Loucy (cell line): ENCODE data around the gene MSANTD1.

ENCODE experiments used
- EZH2phosphoT487 ChIP-seq: fragments of 200-600 bp; IDR thresholded peaks from 2 replicates; pipeline ENCODE4 v1.6.1; 2018; ENCODE audit warnings: antibody characterized with exemption, mild to moderate bottlenecking, moderate library complexity, borderline replicate concordance
- TF ChIP-seq, protein P1 (sequence below): fragments of 200-600 bp; sonication (generic); conservative IDR thresholded peaks from 2 replicates; pipeline ENCODE4 v1.5.1; 2014; ENCODE audit warnings: mild to moderate bottlenecking, antibody characterized with exemption, low read length

DNA sequence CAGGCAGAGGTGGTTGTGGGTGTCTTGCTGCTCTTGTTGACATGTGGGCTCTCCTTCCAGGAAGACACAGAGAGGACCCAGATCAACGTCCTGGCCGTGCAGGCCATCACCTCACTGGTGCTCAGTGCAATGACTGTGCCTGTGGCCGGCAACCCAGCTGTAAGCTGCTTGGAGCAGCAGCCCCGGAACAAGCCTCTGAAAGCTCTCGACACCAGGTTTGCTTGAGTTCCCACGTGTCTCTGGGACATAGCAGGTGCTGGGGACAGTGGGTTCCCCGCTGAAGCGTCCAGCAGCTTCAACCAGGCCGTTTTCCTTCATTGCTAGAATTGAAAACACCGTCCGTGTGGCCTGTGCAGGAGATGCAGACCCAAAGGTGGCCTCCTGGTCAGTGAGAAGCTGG, 25.6 kb upstream of the MSANTD1 start:
- TF ChIP-seq, protein P1, sequence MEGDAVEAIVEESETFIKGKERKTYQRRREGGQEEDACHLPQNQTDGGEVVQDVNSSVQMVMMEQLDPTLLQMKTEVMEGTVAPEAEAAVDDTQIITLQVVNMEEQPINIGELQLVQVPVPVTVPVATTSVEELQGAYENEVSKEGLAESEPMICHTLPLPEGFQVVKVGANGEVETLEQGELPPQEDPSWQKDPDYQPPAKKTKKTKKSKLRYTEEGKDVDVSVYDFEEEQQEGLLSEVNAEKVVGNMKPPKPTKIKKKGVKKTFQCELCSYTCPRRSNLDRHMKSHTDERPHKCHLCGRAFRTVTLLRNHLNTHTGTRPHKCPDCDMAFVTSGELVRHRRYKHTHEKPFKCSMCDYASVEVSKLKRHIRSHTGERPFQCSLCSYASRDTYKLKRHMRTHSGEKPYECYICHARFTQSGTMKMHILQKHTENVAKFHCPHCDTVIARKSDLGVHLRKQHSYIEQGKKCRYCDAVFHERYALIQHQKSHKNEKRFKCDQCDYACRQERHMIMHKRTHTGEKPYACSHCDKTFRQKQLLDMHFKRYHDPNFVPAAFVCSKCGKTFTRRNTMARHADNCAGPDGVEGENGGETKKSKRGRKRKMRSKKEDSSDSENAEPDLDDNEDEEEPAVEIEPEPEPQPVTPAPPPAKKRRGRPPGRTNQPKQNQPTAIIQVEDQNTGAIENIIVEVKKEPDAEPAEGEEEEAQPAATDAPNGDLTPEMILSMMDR, result no peak
- no peak for TF ChIP-seq EZH2phosphoT487
